ENCODE data around the gene UBE2N. TPM values are rescaled to one million over a fixed set of nuclear protein-coding genes. Genes with fewer than 3 reads are reported as not detected.

Gene UBE2N
- total RNA-seq, 1 donor from 2014 or later: 87.1 TPM

DNA sequence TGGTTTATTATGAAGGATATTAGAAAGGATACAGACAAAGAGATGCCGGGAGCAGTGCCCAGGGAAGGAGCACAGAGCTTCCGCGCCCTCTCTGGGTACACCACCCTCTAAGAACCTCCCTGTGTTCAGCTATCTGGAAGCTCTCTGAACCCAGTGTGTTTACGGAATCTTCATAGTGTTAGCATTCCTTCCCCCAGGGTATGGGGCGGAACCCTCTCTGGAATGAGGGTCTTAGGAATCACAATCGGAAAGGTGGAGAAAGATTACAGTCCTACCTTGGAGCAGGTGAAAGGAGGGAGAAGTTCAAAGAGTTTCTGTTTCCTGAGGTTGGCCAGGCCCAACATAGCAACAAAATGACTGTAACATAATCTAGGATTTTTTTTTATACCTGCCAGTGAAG, 70.8 kb downstream of the UBE2N start:
- intact Hi-C loops (cut with DNase I): loop anchor here (10.0 kb wide), 1 partner anchor 146 kb away; no protein-coding TSS in a partner anchor
- no peak for DNase-seq (ENCODE audit: missing footprints)
- no peak for ATAC-seq

DNA sequence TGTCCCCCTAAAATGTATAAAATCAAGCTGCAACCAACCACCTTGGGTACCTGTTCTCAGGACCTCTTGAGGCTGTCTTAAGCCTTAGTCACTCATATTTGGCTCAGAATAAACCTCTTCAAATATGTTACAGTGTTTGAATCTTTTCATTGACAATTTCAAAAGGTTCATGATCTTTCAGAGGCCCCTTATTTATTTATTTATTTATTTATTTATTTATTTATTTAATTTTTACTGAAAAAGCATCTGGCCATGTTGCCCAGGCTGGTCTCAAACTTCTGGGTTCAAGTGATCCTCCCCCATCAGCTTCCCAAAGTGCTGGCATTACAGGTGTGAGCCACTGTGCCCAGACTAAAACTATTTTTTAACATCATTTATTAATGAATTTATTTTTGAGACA, 72.2 kb downstream of the UBE2N start:
- DNase-seq (ENCODE audit: missing footprints) (no peak), ATAC-seq (no peak)
- intact Hi-C loops (cut with DNase I): no loop called here

DNA sequence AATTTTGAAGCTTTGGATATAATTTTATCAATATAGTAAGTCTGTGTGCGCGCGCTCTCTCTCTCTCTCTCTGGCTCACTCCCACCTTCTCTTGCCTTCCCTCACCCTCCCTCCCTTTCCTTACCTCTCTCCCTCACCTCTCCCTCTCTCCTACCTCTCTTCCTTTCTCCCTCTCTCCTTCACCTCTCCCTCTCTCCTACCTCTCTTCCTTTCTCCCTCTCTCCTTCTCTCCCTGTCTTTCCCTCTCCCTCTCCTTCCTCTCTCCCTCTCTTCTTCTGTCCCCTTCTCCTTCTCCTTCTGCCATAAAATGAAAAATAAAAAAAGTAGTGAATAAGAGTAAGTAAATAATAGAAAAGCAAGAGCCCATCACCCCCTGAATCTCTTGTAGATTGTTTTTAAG, 73.0 kb downstream of the UBE2N start:
- intact Hi-C loops (cut with DNase I): no loop called here
- no peak for DNase-seq (ENCODE audit: missing footprints)
- no peak for ATAC-seq

DNA sequence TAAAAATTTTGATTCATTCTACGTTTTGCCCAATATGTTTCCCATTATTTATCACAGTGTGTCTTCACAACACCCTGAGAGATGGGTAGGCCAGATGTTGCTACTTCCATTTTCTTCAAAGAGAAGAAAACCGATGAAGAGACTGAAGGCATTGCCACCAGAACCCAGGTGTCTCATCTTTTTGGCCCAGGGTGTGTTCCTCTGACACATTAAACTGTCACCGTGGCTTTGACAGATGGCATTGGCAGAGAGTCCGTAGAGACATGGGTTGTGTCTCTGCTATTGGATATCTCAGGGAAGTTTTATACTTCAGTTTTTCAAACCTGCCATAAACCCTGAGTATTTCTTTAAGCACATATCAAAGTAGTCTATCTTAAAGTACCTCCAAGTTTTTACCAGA, 75.3 kb downstream of the UBE2N start:
- ATAC-seq: no peak
- intact Hi-C loops (cut with DNase I): no loop called here

DNA sequence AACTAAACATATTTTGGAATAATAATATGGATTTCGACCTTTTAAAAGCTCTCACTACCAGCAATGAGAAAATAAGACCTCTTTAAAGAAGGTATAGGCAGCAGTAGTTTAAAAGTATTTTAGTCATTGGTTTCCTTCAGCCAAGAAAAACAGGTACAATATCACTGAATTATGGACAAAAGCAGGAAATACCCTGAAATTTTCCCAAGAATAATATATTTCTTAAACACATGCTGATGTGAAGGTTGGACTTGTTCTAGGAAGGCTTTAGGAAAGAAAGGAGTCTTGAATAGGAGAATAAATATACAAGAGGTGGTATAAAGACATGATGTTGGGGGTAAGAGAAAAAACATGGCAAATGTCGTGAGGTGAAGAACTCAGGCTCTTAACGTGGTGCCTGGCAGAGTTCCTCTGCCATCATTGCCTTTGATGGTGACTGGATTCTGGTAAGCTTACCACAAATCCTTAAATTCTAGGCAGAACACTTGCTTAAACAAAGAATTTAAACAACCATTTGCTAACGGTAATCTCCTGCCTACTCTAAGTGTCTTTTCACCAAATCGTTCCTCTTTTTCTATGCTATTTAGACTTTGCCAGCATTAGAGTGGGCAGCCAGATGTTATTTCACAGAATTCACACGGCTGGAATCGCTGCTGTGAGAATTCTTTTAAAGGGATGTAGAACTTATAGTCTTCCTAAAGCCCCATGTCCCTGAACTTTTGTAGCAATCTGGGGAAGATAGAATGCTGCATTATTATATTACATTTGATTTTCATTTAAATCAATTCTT, 75.9 kb downstream of the UBE2N start:
- intact Hi-C loops (cut with DNase I): no loop called here
- no peak for DNase-seq (ENCODE audit: missing footprints)
- no peak for ATAC-seq

More for the DNA sequence above, 75.3 kb downstream of the UBE2N start:
- DNase-seq (ENCODE audit: missing footprints): no peak

DNA sequence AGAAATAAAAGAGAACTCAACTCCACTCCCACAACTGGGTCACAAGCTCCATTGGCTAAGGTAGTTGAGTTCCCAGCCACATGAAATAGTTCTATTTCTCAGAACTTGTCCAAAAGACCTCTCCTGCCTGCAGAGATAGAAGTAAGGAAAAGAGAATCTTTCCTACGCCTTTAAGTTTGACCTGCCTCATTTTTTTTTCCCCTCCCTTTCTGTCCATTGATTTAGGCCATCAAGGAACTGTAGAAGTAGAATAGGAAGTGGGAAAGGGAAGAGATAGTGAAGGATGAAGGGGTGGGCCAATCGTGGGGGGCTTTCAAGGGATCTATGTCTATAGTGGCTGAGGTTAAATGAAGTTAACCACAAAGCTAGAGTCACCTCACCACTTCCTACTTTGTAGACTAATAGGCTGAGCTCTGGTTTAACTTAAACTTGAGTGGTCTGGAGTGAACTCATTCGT, 77.9 kb downstream of the UBE2N start:
- intact Hi-C loops (cut with DNase I): no loop called here
- no peak for DNase-seq (ENCODE audit: missing footprints)
- no peak for ATAC-seq

DNA sequence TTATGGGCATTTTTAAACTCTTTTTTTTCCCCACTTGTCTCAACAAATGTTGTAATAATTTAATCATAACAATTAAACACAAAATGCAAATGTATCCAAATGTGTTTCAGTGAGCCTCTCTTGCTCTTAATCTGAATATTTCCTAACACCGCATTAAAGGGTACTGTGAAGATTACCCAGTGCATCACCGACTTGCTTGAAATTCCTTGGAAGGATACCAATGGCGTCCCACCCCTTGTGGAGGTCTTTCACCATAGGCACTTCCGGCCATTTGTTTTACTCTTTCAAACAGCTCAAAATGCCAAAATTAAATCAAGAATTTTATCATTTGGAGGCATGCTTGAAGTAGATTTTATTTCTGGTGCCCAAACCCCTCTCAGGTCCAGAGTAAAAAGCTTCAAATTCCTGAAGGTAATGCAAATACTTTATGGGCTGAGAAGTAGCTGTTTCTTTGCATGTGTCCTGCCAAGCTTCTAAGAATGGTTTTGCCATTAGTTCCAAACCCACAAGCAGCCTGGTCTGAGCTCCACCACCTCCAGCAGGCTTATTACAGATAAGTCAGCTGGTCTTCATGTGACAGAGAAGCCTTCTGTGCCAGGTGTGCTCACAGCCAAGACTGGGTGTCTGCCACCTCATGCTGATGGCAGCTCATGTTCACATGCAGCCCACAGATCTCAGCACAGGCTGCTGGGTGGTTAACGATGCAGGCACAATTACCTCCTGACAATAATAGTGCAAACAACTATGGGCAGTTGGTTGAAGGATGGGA, 80.4 kb downstream of the UBE2N start:
- ATAC-seq (peak; percentile 94), DNase-seq (ENCODE audit: missing footprints) (peak; percentile 78)
- intact Hi-C loops (cut with DNase I): no loop called here

DNA sequence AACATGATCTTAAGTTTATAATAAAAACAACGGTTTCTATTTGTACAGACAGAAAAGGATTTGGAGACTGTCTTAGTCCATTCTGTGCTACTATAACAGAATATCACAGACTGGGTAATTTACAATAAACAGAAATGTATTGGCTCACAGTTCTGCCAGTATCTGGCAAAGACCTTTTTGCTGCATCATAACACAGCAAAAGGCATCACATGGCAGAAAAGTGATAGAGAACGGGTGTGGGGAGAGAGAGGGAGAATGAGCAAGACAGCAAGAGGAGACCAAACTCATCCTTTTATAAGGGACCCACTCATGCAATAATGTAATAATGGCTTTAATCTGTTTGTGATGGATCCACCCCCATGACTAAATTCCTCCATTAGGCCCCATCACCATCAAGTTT, 81.1 kb downstream of the UBE2N start:
- DNase-seq (ENCODE audit: missing footprints) (no peak), ATAC-seq (no peak)
- intact Hi-C loops (cut with DNase I): no loop called here

DNA sequence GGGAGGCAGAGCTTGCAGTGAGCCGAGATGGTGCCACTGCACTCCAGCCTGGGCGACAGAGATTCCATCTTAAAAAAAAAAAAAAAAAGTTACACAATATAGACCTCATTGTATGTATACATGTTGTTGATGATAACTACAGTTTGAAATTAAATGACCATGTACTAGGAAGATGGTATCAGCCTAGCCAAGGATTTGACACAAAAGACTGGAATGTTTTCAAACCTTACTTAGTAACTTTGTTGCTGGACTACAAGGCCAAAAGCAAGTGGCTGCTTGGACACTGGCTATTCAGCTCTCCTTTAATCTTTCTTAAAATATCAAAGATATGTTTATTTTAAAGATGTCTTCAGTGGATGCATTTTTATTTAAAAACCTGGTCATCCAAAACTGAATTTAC, 82.9 kb downstream of the UBE2N start:
- intact Hi-C loops (cut with DNase I): no loop called here
- ATAC-seq: no peak
- no peak for DNase-seq (ENCODE audit: missing footprints)

DNA sequence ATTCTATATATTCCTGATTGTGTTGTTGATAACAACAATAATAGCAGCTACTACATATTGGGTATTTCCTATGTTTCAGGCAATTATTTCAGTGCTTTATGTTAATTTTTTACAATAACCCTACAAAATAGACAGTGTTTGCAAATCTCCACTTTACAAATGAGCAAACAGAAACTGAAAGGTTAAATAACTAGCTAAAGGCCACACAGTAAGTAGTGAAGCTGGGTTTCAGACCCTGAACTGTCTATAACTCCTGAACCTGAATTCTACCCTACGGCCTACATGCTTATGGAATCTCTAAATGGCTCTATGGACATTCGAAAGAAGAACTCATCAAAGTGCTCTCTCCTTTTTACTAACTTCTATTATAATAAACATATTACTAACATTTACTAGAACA, 83.7 kb downstream of the UBE2N start:
- ATAC-seq (no peak), DNase-seq (ENCODE audit: missing footprints) (no peak)
- intact Hi-C loops (cut with DNase I): no loop called here

DNA sequence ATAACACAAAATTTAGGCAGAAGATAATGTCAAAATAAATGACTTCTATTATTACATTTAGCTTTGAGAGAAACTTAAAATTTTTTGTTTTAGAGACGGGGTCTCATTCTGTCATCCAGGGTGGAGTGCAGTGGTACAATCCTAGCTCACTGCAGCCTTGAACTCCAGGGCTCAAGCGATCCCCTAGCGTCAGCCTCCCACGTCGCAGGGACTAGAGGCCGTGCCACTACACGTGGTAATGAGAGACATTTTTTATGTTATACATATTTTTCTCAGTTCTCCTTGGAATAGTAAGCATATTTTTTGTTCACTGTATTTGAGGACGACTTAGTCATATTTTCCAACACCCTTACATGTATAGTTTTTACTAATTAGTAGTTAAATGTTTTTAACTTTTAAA, 85.5 kb downstream of the UBE2N start:
- intact Hi-C loops (cut with DNase I): no loop called here
- no peak for ATAC-seq
- no peak for DNase-seq (ENCODE audit: missing footprints)

Other genes starting within 250 kb of the UBE2N start
- gene NUDT4, start 64.0 kb downstream of the UBE2N start, total RNA-seq: 445 TPM
- gene MRPL42, start 25.6 kb upstream of the UBE2N start, total RNA-seq: 41.5 TPM
- 7.2 TPM for gene SOCS2, start 130.7 kb upstream of the UBE2N start, total RNA-seq
- gene CRADD, start 235.4 kb upstream of the UBE2N start, total RNA-seq: 40.3 TPM

Measured in Right ventricle myocardium inferior (tissue), 1 donor.